ELF-1 (cell line): ENCODE results near the gene PTCH2.
A peak's percentile ranks its signal among the peaks of the same experiment; 100 is the strongest.
"Not testable (repeated sequence)": the region's sequence is repeated elsewhere in the genome, so short reads cannot be mapped to it uniquely, and the experiment has no call there.

Source experiments
- DNase-seq: peaks from one replicate; pipeline ENCODE4 v3.0.0-alpha.2; 2016; ENCODE audit warnings: low read depth, low spot score

PTCH2 gene

DNA sequence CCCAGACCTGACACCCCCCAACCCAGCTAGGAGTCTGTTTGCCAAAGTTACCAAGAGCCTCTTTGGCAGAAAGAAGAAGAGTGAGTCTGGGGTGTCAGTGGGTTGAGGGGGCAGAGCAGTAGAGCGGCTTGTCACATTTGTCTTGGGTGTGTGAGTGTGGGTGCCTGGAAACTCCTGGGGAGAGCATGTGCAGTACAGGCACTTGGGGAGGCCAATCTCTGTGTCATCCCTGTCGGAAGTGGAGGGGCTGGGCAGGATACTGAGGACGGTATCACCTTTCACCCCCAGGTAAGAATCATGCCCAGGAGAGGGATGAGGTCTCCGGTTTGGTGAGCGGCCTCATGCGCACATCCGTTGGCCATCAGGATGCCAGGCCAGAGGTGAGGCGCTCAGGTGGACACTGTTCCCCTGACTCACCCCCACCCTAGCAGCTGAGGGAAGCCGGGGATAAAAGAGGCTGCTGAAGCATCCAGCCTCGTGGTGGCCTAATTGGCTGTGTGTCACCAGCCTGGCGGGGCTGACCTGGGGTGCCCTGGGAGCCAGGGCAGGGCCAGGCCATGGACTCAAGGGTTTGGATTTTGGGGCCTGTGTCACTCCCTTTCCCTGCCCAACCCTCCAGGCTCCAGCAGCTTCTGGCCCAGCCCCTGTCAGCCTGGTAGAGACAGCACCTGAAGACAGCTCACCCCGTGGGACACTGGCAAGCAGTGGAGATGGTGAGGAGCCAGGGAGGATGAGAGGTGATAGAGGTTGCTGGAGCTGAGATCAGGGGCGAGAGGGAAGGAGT is 39.5 kb downstream of the PTCH2 start:
- DNase-seq = no peak

DNA sequence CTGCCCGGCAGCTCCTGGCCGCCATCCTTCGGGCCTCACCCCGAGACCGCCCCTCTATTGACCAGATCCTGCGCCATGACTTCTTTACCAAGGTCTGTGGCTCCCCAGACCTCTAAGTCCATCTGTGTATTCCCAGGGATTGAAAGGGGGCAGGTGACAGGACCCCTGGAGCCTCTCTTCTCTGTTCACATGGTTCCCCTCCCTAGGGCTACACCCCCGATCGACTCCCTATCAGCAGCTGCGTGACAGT is 40.1 kb downstream of the PTCH2 start:
- no peak for DNase-seq

DNA sequence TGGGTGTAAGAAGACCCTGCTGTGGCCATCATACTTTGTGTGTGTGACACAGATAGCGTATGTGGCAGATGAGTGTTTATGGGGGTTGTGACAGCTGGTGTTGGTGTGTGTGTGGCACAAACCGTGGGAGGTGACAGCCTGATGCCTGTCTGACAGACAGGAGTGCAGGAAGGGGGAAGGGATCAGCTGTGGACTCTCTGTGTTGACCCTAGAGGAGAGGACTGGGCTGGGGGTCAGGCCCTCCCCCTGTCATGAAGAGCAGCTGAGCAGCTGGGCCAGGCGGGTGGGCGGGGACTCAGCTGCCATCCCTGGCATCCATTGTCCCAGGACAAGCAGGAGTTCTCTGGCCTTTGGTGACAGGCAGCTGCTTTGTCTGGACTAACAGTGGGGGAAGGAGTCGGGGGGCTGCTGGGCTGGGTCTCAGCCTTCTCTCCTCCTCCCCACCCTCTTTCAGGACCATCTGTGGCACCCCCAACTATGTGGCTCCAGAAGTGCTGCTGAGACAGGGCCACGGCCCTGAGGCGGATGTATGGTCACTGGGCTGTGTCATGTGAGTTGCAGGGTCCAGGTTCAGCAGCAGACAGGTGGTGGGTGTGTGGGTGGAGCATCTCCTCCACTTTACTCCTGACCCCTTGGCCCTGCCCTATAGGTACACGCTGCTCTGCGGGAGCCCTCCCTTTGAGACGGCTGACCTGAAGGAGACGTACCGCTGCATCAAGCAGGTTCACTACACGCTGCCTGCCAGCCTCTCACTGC is 40.6 kb downstream of the PTCH2 start:
- peak; percentile 33 for DNase-seq

DNA sequence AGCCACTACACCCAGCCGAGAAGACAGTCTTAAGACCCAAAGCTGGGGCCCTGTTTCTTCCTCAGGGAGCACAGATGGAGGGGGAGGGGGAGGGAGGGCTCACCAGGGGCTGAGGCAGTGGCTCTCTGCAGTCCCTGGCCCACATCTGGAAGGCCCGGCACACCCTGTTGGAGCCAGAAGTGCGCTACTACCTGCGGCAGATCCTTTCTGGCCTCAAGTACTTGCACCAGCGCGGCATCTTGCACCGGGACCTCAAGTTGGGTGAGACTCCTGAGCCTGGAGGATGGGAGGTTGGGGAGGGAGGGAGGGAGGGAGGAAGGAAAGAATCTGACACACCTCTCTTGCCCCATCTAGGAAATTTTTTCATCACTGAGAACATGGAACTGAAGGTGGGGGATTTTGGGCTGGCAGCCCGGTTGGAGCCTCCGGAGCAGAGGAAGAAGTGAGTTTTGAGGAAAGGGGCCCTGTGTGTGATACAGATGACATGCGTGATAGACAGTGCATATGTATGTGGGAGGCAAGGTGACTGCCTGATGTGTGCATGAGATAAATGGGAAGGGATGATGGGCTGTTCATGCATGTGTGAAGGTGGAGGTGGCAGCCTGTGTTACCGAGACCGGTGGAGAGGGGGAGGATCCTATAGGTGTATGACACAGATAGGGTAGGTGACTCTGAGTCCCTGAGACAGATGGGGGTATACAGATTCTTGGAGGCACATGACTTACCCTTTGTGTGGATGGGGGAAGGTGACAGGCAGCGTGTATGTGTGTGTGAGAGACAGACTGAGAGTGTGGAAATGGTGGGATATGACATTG is 41.4 kb downstream of the PTCH2 start:
- no peak for DNase-seq

DNA sequence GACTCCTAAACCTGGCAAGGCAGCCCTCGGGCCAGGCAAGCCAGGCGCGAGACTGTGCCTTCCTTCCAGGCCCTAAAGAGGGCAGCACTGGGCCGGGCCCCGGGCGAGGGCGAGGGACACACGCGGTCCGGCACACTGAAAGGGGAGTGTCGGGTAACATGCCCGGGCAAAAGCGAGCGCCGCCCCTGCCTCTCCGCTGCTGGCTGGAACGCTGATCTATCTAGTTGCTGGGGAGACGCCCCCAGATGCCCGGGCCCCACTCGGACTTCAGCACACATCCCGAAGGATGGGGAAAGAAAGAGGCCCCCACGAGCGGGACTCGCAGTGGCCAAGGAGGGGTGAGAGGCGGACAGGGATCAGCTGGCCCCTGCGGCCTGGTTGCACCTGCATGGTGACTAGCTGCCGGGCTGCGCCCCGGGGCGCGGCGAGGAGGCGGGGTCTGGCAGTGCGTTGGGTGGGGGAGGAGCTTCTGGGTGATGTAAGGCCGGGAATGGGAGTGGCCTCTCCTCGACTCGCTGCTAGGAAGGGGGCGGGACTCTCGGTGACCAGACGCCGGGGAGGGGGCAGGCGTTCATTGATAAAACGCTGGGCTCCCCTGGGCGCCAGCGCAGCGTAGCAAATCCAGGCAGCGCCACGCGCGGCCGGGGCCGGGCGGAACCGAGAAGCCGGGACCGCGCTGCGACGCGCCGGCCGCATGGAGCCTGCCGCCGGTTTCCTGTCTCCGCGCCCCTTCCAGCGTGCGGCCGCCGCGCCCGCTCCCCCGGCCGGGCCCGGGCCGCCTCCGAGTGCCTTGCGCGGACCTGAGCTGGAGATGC is 43.1 kb downstream of the PTCH2 start, which contains the start of gene PLK3:
PLK3 (plus strand) TSS at position 608 of the 815 bp plus-strand sequence; CDS start at position 695, 87 bp downstream.
- DNase-seq = peak; percentile 99

DNA sequence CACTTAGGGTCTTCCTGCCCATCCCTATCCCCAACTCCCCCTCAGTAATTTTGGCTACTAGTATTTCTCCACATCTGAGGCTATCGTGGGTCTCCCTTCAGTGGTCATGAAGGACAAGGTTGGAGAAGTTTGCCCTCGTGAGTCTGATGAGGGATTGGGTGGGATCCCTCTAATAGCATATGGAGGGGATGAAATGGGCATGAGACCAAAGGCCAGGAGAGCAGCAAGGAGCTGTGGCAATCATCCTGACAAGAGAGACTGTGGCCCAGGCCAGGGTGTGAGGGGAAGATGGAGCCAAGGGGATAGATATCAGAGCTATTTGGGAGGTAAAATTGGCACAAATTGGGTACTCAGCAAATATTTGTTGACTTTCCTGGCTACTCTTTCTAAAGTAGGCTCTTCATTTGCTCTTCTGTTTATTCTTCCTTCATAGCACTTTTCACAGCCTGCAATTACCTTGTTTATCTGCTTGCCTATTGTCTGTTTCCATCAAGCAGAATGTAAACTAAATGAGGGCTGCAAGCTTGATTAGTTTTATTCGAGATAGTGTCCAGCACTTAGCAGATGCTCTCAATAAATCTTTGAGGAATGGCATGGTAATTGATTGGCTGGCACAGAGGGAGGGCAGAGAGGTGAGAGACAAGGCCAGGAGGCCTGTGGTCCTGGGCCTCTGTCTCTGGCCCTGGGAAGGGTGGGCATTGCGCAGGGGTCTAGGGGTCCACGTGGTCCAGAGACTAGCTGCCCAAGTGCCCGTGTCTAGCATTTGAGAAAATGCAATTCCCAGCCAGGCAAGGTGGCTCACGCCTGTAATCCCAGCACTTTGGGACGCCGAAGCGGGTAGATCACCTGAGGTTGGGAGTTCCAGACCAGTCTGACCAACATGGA is 44.3 kb downstream of the PTCH2 start:
- no peak for DNase-seq

DNA sequence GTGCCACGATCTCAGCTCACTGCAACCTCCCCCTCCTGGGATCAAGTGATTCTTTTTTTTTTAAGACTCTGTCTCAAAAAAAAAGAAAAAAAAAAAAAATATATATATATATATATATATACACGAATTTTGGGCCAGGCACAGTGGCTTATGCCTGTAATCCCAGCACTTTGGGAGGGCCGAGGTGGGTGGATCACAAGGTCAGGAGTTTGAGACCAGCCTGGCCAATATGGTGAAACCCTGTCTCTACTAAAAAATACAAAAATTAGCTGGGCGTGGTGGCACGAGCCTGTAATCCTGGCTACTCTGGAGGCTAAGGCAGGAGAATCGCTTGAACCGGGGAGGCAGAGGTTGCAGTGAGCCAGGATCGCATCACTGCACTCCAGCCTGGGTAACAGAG is 45.2 kb downstream of the PTCH2 start:
- DNase-seq = not testable (repeated sequence)

DNA sequence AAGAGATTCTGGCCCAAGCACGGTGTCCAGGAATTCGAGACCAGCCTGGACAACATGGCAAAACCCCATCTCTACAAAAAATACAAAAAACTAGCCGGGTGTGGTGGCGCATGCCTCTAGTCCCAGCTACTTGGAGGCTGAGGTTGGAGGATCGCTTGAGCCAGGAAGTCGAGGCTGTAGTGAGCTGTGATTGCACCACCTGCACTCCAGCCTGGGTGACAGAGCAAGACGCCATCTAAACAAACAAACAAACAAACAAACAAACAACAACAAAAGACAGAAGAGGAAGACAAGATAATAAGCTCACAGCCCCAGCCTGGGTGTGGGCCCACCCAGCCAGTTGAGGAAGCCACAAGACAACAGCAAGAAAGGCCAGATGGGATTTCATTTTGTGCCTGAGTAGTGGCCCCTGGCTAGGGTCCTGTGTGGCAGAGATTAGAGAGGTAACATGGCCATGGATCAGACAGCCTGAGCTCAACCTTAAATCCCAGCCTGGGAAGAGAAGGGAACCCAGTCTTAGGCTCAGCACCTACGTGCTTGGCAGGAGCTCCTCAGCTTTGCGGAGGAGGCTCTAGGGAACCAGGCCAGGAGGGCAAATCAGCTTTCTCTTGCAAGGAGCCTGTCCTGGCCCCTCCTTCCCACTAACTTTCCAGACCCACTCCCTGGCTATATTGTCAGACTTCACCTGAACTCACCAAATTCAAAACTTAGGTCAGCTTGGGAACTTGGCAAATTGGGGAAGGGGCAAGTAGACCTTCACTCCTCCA is 50.1 kb downstream of the PTCH2 start:
- no peak for DNase-seq

DNA sequence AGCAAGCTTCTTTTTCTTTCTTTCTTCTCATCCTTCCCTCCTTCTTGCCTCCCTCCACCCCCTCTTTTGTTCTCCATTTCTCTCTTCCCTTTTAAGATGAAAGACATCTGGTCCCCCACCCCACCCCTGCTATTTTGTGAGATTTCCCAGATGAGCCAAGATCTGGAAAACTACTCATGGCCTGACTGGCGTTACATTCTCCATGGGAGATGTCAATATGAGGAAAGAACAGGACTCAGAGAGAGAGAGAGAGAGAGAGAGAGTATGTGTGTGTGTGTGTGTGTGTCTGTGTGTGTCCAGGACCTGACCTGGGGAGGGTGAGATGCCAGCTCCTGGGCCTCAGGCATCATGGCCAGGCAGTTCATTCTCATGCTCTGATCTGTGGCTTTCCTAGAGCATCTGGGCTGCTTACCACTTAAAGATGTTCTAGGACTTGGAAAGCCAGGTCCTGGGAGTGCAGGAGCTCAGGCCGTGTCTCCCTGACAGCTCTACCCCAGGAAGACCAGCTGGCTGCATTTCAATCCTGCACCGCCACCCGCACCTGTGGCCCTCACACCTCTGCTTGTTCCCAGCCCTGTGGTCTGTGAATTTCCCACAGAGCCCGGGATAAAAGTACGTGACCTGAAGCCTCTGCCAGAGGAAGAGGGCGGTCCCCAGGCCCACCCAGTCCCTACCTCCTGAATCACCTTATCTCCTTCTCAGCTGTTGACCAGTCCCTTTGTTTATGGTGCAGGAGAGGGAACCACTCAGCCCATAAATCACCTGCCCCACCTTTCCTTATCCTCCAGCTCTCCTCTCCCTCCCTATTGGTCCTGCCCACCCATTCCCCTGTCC is 51.9 kb downstream of the PTCH2 start:
- DNase-seq = peak; percentile 42

DNA sequence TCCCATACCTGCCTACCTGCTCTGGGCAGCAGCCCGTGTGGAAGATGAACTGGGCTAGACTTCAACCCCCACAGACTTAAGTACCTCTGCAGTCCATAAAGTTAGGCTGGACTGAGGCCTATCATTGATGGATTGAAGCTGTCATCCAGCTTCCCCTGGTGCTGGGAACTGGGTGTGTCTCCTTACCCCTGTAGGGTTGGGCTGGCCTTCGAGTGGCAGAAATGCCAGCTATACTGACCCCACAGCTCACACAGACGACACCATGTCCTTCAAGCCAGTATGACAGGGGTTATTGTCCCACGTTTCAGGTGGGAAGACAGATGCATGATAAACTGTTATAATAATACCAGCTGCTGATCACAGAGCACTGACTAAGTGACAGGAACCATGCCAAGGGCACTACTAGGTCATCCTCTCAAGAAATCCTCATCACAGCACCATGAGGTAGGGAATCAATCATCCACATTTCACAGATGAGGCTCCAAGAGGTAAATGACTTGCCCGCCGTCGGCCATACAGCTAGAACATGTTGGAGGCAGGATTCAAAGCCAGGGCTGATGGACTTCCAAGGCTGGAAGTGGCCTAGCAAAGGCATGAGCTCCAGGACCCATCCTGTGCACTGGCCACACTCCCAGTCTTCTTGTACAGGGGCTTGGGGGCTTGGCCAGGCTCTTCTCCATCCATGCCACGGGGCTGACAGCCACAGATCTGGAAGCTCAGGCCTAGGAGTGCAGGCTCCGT is 54.8 kb downstream of the PTCH2 start, which contains the start of gene BEST4:
BEST4 (minus strand) TSS at position 51 of the 741 bp plus-strand sequence. CDS start 465 bp downstream, outside the sequence.
- DNase-seq = no peak

DNA sequence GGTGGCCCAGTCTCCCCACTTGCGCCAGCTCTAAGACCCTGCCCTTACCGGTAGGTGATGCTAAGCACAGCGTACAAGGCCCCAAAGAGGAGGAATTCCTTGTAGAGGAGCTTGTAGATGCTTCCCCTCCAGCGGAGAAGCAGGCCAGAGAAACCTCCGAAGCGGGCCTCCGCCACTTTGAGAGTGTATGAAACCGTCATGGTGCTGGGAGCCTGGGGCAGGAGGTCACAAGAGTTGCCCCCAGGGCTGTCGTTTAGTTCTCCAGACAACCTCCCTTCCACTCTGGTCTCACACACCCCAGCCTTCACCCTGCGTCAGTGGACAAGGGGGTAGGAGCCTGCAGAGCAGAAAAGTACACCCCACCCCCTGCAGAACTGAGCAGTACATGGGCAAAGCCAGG is 55.5 kb downstream of the PTCH2 start:
- DNase-seq = no peak

DNA sequence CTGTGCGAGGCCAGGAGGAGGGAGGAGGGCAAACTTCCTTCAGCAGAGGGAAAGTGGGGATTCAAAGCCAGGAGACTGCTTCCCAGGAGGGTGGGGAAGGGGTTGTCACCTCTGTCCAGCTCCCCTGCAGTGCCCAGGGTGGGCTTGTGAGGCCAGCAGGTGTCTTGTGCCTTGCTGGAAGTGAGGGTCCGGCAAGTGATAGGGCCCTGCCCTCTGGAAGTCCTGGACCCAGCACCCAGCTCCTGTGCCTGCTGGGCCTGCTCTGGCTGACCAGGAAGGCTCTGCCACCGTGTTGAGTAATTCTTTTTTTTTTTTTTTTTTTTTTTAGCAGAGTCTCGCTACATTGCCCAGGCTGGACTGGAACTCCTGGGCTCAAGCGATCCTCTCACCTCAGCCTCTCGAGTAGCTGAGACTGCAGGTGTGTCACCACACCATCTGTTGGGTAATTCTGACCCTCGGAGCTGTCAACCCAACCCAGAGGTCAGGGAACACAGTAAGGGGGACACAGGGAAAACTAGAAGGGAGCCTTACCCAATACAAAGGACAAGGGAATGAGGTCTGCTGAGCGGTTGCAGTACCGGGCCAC is 56.1 kb downstream of the PTCH2 start:
- DNase-seq = no peak

DNA sequence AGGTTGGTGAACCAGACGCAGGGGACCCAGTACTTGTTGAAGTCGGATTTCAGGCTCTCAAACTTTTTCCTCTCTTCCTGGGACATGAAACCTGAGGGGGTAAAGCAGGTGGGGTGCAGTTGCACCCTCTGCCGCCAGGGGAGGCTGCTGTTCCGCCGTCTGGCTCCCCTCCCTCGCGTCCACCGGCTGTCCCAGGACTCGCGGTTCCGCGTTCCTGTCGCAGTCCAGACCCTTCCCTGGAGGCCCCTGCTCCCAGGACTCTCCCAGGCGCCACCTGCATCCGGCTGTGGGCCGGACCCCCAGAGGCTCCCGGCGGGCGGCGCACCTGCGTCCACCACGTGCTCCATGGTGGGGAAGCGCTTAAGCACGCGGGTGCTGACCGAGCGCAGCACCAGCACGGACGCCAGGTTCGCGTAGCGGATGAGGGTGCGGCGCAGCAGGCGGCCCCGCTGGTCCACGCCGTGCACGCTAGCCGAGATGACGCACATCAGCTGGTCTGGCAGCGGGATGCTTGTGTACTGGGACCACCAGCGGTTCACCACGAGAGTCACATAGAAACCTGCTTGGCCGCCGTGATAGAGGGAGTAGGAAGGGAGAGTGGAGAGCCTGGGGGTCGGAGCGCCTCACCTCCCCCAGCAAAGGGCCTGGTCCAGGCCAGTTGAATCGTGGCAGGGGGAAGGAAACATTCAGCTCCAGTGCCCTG is 56.8 kb downstream of the PTCH2 start:
- peak; percentile 96 for DNase-seq

DNA sequence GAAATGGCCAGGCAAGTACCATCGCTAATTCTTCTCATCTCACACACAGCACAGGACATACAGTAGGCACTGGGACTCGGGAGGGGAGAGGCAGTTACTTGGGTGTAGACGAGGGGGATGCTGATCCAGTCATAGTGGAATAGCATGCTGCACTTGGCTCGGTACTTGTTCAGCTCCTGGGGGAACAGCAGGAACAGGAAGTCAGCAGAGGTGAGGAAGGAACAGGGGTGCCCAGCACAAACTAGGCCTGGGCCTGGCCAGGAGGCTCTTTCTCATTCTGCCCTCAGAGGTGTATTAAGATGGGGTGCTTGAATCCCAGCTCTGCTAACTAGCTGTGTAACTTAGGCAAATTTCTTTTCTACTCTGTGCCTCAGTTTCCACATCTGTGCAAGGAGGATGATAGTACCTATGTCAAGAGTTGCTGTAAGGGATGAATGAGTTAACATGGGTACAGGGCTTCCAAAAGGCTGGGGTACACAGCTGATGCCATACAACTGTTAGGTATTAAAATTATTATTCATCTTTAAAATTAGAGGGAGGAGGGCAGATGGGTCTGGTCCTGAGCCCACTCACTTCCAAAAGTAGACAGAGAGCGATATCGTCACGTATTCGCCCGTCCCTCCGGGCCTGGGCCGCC is 57.4 kb downstream of the PTCH2 start:
- no peak for DNase-seq

DNA sequence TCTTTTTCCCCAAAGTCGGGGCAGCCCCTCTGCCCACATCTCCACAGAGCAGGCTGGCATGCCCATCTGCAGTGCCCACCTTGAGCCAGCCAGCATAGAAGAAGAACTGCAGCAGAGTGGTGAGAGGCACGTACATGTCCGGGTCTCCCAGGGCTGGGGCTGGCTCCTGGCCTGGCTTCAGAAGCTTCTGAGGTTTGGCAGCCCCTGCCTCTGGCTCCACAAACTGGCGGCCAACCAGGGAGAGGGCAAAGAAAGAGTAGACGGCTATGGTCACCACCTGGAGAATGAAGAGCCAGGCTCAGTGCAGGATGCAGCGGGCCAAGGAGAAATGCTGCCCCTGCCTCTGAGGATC is 58.0 kb downstream of the PTCH2 start:
- DNase-seq = no peak
